H1 (cell line): Measurements from ENCODE around the gene LPP. TPM values are rescaled to one million over a fixed set of nuclear protein-coding genes. Genes with fewer than 3 reads are reported as not detected.

ENCODE experiments used
- CTCF ChIA-PET: fragments of 300-600 bp; sonication (Branson Sonifier 250); formaldehyde crosslinking; loops from one replicate; lab custom pipeline; 2021; ENCODE audit not compliant: partially characterized antibody; lab: Charles Lee
- POLR2A ChIA-PET: fragments of 300-600 bp; sonication (Branson Sonifier 250); formaldehyde crosslinking; loops from one replicate; lab custom pipeline; 2021; ENCODE audit warnings: inconsistent platforms; ENCODE audit not compliant: partially characterized antibody; lab: Charles Lee
- DNase-seq, 2 experiments: peaks; one replicate each; pipeline versions ENCODE4 v3.0.0 to v3.0.0-alpha.2; 2010 to 2022; ENCODE audit warnings: low spot score in 2 of 2, low read depth in 1 of 2, mixed read lengths in 1 of 2
- FAIRE-seq: peaks from 2 replicates; lab custom pipeline; 2011; peaks lifted over from hg19 to GRCh38; lab: Jason Lieb, UNC
- H2AFZ ChIP-seq: 2 replicates; pipeline ENCODE4 v1.8.1; 2012; ENCODE audit warnings: low read length, inconsistent platforms
- H2AK5ac ChIP-seq: 2 replicates; pipeline ENCODE4 v1.6.1; 2013; ENCODE audit warnings: low read depth, low read length
- H2BK120ac ChIP-seq: replicated peaks from 2 replicates; pipeline ENCODE3; 2013; ENCODE audit warnings: low read depth, low read length, inconsistent platforms
- H2BK12ac ChIP-seq: 2 replicates; pipeline ENCODE4 v1.6.1; 2013; ENCODE audit warnings: low read depth, low read length
- H2BK15ac ChIP-seq: 2 replicates; pipeline ENCODE4 v1.6.1; 2013; ENCODE audit warnings: low read length
- H2BK20ac ChIP-seq: 2 replicates; pipeline ENCODE4 v1.6.1; 2013; ENCODE audit warnings: low read length
- H2BK5ac ChIP-seq: 2 replicates; pipeline ENCODE4 v1.6.1; 2013; ENCODE audit warnings: low read depth, low read length
- H3K14ac ChIP-seq: 2 replicates; pipeline ENCODE4 v1.6.1; 2013; ENCODE audit warnings: inconsistent platforms; ENCODE audit not compliant: insufficient read length
- H3K18ac ChIP-seq: 2 replicates; pipeline ENCODE4 v1.6.1; 2013; ENCODE audit warnings: low read length; ENCODE audit errors: extremely low read depth
- H3K23ac ChIP-seq: 2 replicates; pipeline ENCODE4 v1.6.1; 2013; ENCODE audit warnings: inconsistent platforms; ENCODE audit not compliant: insufficient read length
- H3K23me2 ChIP-seq: 2 replicates; pipeline ENCODE4 v1.6.1; 2013; ENCODE audit warnings: low read depth, low read length
- H3K27ac ChIP-seq: 2 replicates; pipeline ENCODE4 v1.6.1; 2011; ENCODE audit warnings: low read depth, low read length, inconsistent platforms
- H3K27me3 ChIP-seq, 4 experiments: replicated peaks in 1 of 4; 1 replicate in 1 of 4; 2 replicates in 3 of 4; pipeline versions ENCODE4 v1.6.1 to v1.8.1; 2011 to 2013; ENCODE audit warnings: low read length in 3 of 4, mild to moderate bottlenecking in 3 of 4, inconsistent platforms in 2 of 4, mixed read lengths in 2 of 4, moderate library complexity in 1 of 4; ENCODE audit not compliant: control insufficient read depth in 3 of 4, insufficient read depth in 3 of 4; ENCODE audit errors: extremely low read depth in 1 of 4
- H3K36me3 ChIP-seq, 4 experiments: 2 replicates each; pipeline versions ENCODE4 v1.6.1 to v1.8.1; 2011 to 2013; ENCODE audit warnings: mild to moderate bottlenecking in 4 of 4, low read length in 3 of 4, moderate library complexity in 2 of 4, control low read depth in 1 of 4, inconsistent platforms in 1 of 4; ENCODE audit not compliant: insufficient read depth in 4 of 4, control insufficient read depth in 2 of 4
- H3K4ac ChIP-seq: replicated peaks from 2 replicates; pipeline ENCODE3; 2013; ENCODE audit warnings: low read length, low read depth, mixed read lengths, inconsistent platforms; ENCODE audit not compliant: insufficient read length
- H3K4me1 ChIP-seq, 4 experiments: replicated peaks in 1 of 4; 1 replicate in 1 of 4; 2 replicates in 3 of 4; pipeline versions ENCODE4 v1.6.1 to v1.8.1; 2011 to 2013; ENCODE audit warnings: low read length in 3 of 4, inconsistent platforms in 2 of 4, mixed read lengths in 1 of 4; ENCODE audit not compliant: insufficient read depth in 4 of 4, control insufficient read depth in 3 of 4
- H3K4me2 ChIP-seq, 2 experiments: 2 replicates each; pipeline versions ENCODE4 v1.6.1 to v1.8.1; 2011 to 2013; ENCODE audit warnings: low read depth in 2 of 2, low read length in 2 of 2, control low read depth in 1 of 2, inconsistent platforms in 1 of 2, mild to moderate bottlenecking in 1 of 2; ENCODE audit not compliant: insufficient read depth in 1 of 2
- H3K4me3 ChIP-seq, 4 experiments: fragments of 200-600, 300-600 bp in 1 of 4; sonication (generic), shearing (Covaris generic), sonication (Bioruptor Twin) in 1 of 4; 2 replicates each; pipeline versions ENCODE4 v1.5.1 to v1.8.1; 2011 to 2016; ENCODE audit warnings: low read length in 4 of 4, low read depth in 3 of 4, control low read depth in 2 of 4, inconsistent platforms in 2 of 4, mild to moderate bottlenecking in 2 of 4, mixed read lengths in 1 of 4, moderate library complexity in 1 of 4; ENCODE audit not compliant: insufficient read depth in 2 of 4; ENCODE audit errors: extremely low read depth in 1 of 4
- H3K56ac ChIP-seq: replicated peaks from 2 replicates; pipeline ENCODE3; 2013; ENCODE audit warnings: low read depth, mild to moderate bottlenecking, mixed read lengths, low read length, inconsistent platforms; ENCODE audit not compliant: insufficient read length
- H3K79me1 ChIP-seq: 2 replicates; pipeline ENCODE4 v1.6.1; 2013; ENCODE audit warnings: low read depth, low read length, control low read depth
- H3K79me2 ChIP-seq, 2 experiments: 2 replicates each; pipeline versions ENCODE4 v1.6.1 to v1.8.1; 2012 to 2013; ENCODE audit warnings: low read length in 2 of 2, mild to moderate bottlenecking in 2 of 2, inconsistent platforms in 1 of 2; ENCODE audit not compliant: insufficient read depth in 2 of 2, control insufficient read depth in 1 of 2
- H3K9ac ChIP-seq, 4 experiments: replicated peaks in 1 of 4; 1 replicate in 1 of 4; 2 replicates in 3 of 4; pipeline versions ENCODE4 v1.6.1 to v1.8.1; 2011 to 2013; ENCODE audit warnings: low read depth in 3 of 4, low read length in 3 of 4, control low read depth in 2 of 4, mild to moderate bottlenecking in 2 of 4, moderate library complexity in 2 of 4, inconsistent platforms in 1 of 4; ENCODE audit errors: extremely low read depth in 1 of 4
- H3K9me3 ChIP-seq, 2 experiments: 2 replicates each; pipeline versions ENCODE4 v1.6.1 to v1.8.1; 2012 to 2013; ENCODE audit warnings: mild to moderate bottlenecking in 2 of 2, moderate library complexity in 2 of 2, control low read depth in 1 of 2, inconsistent platforms in 1 of 2, low read depth in 1 of 2, low read length in 1 of 2, mixed read lengths in 1 of 2; ENCODE audit not compliant: insufficient read depth in 2 of 2
- H4K20me1 ChIP-seq, 2 experiments: replicated peaks in 1 of 2; 2 replicates each; pipeline versions ENCODE3 to v1.8.1; 2011 to 2013; ENCODE audit warnings: inconsistent platforms in 2 of 2, low read length in 2 of 2, mild to moderate bottlenecking in 1 of 2; ENCODE audit not compliant: insufficient read depth in 2 of 2, control insufficient read depth in 1 of 2
- H4K5ac ChIP-seq: 2 replicates; pipeline ENCODE4 v1.6.1; 2013; ENCODE audit warnings: low read length, low read depth, mixed read lengths, inconsistent platforms; ENCODE audit not compliant: insufficient read length
- H4K8ac ChIP-seq: 2 replicates; pipeline ENCODE4 v1.8.0; 2013; ENCODE audit warnings: mild to moderate bottlenecking, moderate library complexity, low read length, inconsistent platforms; ENCODE audit not compliant: insufficient read depth; ENCODE audit errors: extremely low read depth
- H4K91ac ChIP-seq: replicated peaks from 2 replicates; pipeline ENCODE3; 2013; ENCODE audit warnings: low read length, mixed read lengths, inconsistent platforms; ENCODE audit not compliant: insufficient read length
- BRCA1 ChIP-seq: IDR thresholded peaks from 2 replicates; pipeline ENCODE4 v1.6.1; 2012; ENCODE audit warnings: low read depth, low read length, improper control_type of control experiment
- CREB1 ChIP-seq: IDR thresholded peaks from 2 replicates; pipeline ENCODE4 v1.6.1; 2012; ENCODE audit warnings: inconsistent platforms
- EGR1 ChIP-seq: IDR thresholded peaks from 2 replicates; pipeline ENCODE4 v1.6.1; 2011; ENCODE audit warnings: low read depth, low read length, borderline replicate concordance
- GABPA ChIP-seq: IDR thresholded peaks from 2 replicates; pipeline ENCODE4 v1.6.1; 2011; ENCODE audit warnings: mild to moderate bottlenecking, low read length, moderate library complexity, borderline replicate concordance; ENCODE audit not compliant: insufficient read depth
- HDAC2 ChIP-seq, 2 experiments: fragments of 300-600 bp in 1 of 2; sonication (generic) in 1 of 2; IDR thresholded peaks; 2 replicates each; pipeline ENCODE4 v1.6.1; 2011 to 2012; ENCODE audit warnings: low read depth in 2 of 2, low read length in 2 of 2, mild to moderate bottlenecking in 2 of 2, moderate library complexity in 2 of 2, borderline replicate concordance in 1 of 2, inconsistent platforms in 1 of 2
- KDM1A ChIP-seq: fragments of 200-600, 300-600 bp; sonication (generic); IDR thresholded peaks from 2 replicates; pipeline ENCODE4 v1.7.1; 2016; ENCODE audit warnings: mild to moderate bottlenecking, low read length, borderline replicate concordance
- MAFK ChIP-seq: IDR thresholded peaks from 2 replicates; pipeline ENCODE4 v1.6.1; 2012; ENCODE audit warnings: low read depth, mild to moderate bottlenecking, improper control_type of control experiment, low read length
- RNF2 ChIP-seq: fragments of 200-900, 300-1000 bp; sonication (generic); IDR thresholded peaks from 2 replicates; pipeline ENCODE4 v1.7.1; 2016; ENCODE audit warnings: borderline replicate concordance, low read depth, mild to moderate bottlenecking, antibody characterized with exemption, low read length; ENCODE audit not compliant: poor library complexity, severe bottlenecking; ENCODE audit errors: missing control alignments
- SP4 ChIP-seq: IDR thresholded peaks from 2 replicates; pipeline ENCODE4 v1.6.1; 2012; ENCODE audit warnings: low read length, inconsistent platforms
- WGBS, 2 experiments: shearing (Covaris generic) in 1 of 2; methylation state at CpG; one replicate each; pipeline versions ENCODE4 v1.1.6 to v1.1.7; 2013 to 2015; ENCODE audit warnings: low lambda C conversion rate in 2 of 2, mixed read lengths in 2 of 2, inconsistent platforms in 1 of 2, low coverage in 1 of 2, missing lambda C conversion rate in 1 of 2; ENCODE audit not compliant: insufficient replicate concordance in 2 of 2, insufficient coverage in 1 of 2, insufficient read length in 1 of 2; ENCODE audit errors: extremely low coverage in 1 of 2, missing lambda C conversion rate in 1 of 2; 5-methylcytosine and 5-hydroxymethylcytosine counted together
- polyA plus RNA-seq, 7 experiments: library from polyadenylated mRNA; depleted of rRNA in 3 of 7; stranded (reverse) in 5 of 7; unstranded in 2 of 7; fragments of >200 nt in 5 of 7; fragments of 200-250 nt in 2 of 7; gene quantifications; 1 replicate in 5 of 7; 2 replicates in 1 of 7; 4 replicates in 1 of 7; pipeline versions ENCODE4 v1.2.1 to v1.2.3, GENCODE V29; 2011 to 2013; ENCODE audit warnings: missing spikeins in 2 of 7, mixed read lengths in 2 of 7
- total RNA-seq: library from RNA; stranded (reverse); fragmentation: NEBNext Ultra II Directional; extraction: Animal tissue kit (Norgen Biotek cat#: 25700); gene quantifications from 2 replicates; pipeline ENCODE4 v1.2.1, GENCODE V29; 2021

The LPP gene
- total and polyA plus RNA-seq, 2 of the 8 experiments (the other 6 are each of a cell fraction or from before 2014, with no cell fraction given): 10.0 to 53.3 TPM

DNA sequence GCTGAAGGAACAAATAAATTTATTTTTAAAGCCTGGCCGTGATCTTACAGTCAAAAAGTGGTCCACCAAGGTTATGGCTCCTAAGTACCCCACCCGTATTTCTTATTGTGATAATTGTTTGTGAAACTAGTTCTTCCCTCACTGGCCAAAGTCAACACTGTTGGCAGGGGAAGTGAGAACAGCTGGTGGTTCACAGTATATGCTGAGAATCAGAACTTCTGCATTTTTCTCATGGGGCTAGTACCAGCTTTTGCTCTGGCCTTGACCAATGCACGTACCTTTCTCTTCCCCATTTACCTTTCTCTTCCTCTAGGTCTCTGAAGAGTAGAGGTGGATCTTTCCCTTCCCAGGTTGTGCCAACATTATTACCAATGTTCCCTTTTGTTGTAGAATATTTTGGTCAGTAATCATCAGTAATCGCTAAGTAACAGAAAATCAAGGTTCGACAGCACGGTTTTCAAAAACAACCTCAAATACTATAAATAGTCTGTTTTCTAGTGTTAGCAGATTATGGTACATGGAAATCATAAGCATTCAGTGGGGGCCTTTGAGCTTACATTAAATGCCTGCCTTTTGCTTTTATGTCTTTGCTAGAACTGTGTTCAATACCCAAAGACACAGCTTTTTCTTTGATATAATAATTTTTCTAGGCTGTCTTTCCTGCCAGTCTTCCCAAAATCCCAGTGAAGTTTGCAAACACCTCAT, 268.0 kb downstream of the LPP start:
- Histone ChIP-seq H3K79me1 (no peaks in the 10 kb centered on the region), H3K4ac (no peak overlapping the region), H4K91ac (no peak overlapping the region), H2BK12ac (no peak overlapping the region), H3K23ac (no peak overlapping the region), H4K20me1 (no peaks in the 10 kb centered on the region), H3K9me3 (no peaks in the 10 kb centered on the region), H2AK5ac (no peak overlapping the region), H3K18ac (no peak overlapping the region), H4K5ac (no peak overlapping the region), H2AFZ (no peak overlapping the region), H3K4me2 (no peak overlapping the region), H2BK15ac (no peak overlapping the region), H3K9ac (no peak overlapping the region), H3K36me3 (no peaks in the 10 kb centered on the region), H3K23me2 (no peaks in the 10 kb centered on the region), H3K4me3 (no peak overlapping the region), H3K56ac (no peak overlapping the region), H3K27ac (no peak overlapping the region), H2BK20ac (no peak overlapping the region), H3K14ac (no peak overlapping the region), H2BK120ac (no peak overlapping the region), H3K4me1 (no peaks in the 10 kb centered on the region), H4K8ac (no peak overlapping the region), H2BK5ac (no peak overlapping the region), H3K27me3 (no peaks in the 10 kb centered on the region), H3K79me2 (0 out of 4 replicates have a peak, but pooled peaks cover 0 to 3% of the 10 kb centered on the region in 2 experiments)
- FAIRE-seq (no peak), DNase-seq (no peak)
- TF ChIP-seq KDM1A (no peak), SP4 (no peak), CREB1 (no peak), BRCA1 (no peak), EGR1 (no peak), MAFK (no peak), RNF2 (no peak), GABPA (no peak), HDAC2 (IDR thresholded peaks at IDR 0.05; ENCODE audit: borderline replicate concordance in 1 of 2, low read depth in 2 of 2, low read length in 2 of 2) (no peak)
- ChIA-PET CTCF (no interaction called here), POLR2A (interaction anchor here (1.2 to 1.4 kb wide), 2 partner anchors 21 to 269 kb away, joined by 3 read pairs; no protein-coding TSS in a partner anchor)
- WGBS, 2 experiments: 94% methylated on average over 6 of the region's 6 CpGs; no CpG with 5 or more reads in 1 of the 2 experiments
